ENCODE results near the gene AP5B1. TPM values are rescaled to one million over a fixed set of nuclear protein-coding genes. Genes with fewer than 3 reads are reported as not detected.

Gene AP5B1
- total RNA-seq, 1 experiment from 2014 or later = 19.5 TPM

GRCh38 chr11:65774525-65775306, 6.1 kb downstream of the AP5B1 start (continued):
- TF ChIP-seq REST (IDR thresholded peaks at IDR 0.05; ENCODE audit: low read depth) = no peak
- no peak for TF ChIP-seq EGR1 (IDR thresholded peaks at IDR 0.05; ENCODE audit: low read depth)
- TF ChIP-seq SP1 (IDR thresholded peaks at IDR 0.05; ENCODE audit: low read depth) = no peak
- TF ChIP-seq CTCF (IDR thresholded peaks at IDR 0.05 in 2 of 3, conservative IDR thresholded peaks at IDR 0.05 in 1 of 3; ENCODE audit: borderline replicate concordance in 1 of 3, insufficient read depth in 1 of 3, low read depth in 2 of 3, low read length in 2 of 3) = no peak
- no peak for TF ChIP-seq RAD21 (IDR thresholded peaks at IDR 0.05; ENCODE audit: low read depth)
- TF ChIP-seq EZH2 (IDR thresholded peaks at IDR 0.05) = no peak
- TF ChIP-seq JUND (IDR thresholded peaks at IDR 0.05) = no peak
- TF ChIP-seq POLR2A (IDR thresholded peaks at IDR 0.05; ENCODE audit: borderline replicate concordance, extremely low read depth, insufficient read depth, insufficient read length) = no peak
- TF ChIP-seq ELF1 (IDR thresholded peaks at IDR 0.05; ENCODE audit: borderline replicate concordance, low read depth) = no peak
- no peak for TF ChIP-seq SIN3A (IDR thresholded peaks at IDR 0.05; ENCODE audit: low read depth)

Data from HCT116 (cell line).